ENCODE results near the gene RIPOR2. TPM values are rescaled to one million over a fixed set of nuclear protein-coding genes. Genes with fewer than 3 reads are reported as not detected.

Gene RIPOR2
- total RNA-seq, 1 donor = 0.72 TPM

DNA sequence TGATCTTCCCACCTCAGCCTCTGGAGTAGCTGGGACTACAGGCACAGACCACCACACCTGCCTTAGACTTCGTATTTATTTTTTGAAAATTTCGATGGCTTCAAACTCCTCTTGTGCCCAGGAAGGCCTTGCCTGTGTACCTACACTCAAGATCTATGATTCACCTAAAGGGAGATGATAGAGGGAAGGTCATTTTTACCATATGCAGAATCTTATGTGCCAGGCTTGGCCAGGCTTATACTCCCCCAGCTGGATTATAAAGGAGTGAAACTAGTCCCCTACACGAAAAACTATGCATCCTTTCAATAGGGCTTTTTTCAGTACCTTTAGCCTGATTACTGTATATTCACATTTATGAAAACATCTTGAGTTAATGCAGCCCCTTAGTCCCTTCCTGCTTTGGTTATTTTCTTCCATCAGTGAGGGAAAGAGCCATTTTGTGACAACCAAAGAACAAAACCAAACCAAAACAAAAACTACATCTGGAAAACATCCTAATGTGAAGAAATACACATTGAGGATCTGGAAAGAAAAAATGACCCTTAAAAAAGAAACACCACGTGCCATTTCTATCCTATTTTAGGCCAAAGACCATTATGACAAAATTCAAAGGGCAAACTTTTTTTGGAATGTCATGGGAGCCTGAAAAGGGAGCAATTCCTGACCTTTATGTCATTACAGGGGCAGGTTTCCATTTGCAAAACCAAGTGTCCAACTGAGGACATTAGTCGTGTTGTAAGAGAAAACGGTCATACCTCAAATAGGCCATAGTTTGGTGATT lies 34.7 kb downstream of the RIPOR2 start:
- no peak overlapping the region for H3K4me3 ChIP-seq (ENCODE audit: low read depth, low read length)
- DNase-seq (ENCODE audit: low read depth) = no peak
- TF ChIP-seq, protein P1, sequence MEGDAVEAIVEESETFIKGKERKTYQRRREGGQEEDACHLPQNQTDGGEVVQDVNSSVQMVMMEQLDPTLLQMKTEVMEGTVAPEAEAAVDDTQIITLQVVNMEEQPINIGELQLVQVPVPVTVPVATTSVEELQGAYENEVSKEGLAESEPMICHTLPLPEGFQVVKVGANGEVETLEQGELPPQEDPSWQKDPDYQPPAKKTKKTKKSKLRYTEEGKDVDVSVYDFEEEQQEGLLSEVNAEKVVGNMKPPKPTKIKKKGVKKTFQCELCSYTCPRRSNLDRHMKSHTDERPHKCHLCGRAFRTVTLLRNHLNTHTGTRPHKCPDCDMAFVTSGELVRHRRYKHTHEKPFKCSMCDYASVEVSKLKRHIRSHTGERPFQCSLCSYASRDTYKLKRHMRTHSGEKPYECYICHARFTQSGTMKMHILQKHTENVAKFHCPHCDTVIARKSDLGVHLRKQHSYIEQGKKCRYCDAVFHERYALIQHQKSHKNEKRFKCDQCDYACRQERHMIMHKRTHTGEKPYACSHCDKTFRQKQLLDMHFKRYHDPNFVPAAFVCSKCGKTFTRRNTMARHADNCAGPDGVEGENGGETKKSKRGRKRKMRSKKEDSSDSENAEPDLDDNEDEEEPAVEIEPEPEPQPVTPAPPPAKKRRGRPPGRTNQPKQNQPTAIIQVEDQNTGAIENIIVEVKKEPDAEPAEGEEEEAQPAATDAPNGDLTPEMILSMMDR (IDR thresholded peaks at IDR 0.05; ENCODE audit: insufficient read depth, low read length) = no peak

DNA sequence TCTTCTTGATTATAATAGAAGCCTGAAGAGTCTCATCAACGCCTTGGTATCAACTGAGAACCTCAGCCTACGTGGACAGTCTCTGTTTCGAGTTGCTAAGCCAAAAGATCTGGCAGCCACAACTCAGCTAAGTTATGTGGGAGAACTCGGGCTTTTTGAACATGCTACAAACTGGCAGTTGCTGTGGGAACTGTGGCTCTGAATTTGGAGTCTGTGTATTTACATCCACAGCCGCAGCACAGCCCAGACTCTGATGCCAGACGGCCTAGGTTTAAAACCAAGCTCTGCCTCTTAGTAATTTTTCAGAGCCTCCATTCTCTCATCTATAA lies 35.8 kb downstream of the RIPOR2 start:
- no peak for DNase-seq (ENCODE audit: low read depth)
- TF ChIP-seq, protein P1 (IDR thresholded peaks at IDR 0.05; ENCODE audit: insufficient read depth, low read length) = no peak

GRCh38 chr6:24899136-24899996 lies 36.4 kb downstream of the RIPOR2 start:
- TF ChIP-seq, protein P1 (IDR thresholded peaks at IDR 0.05; ENCODE audit: insufficient read depth, low read length) = no peak
- DNase-seq (ENCODE audit: low read depth) = no peak

More for the DNA sequence above, 35.8 kb downstream of the RIPOR2 start:
- H3K4me3 ChIP-seq (ENCODE audit: low read depth, low read length) = no peak overlapping the region

DNA sequence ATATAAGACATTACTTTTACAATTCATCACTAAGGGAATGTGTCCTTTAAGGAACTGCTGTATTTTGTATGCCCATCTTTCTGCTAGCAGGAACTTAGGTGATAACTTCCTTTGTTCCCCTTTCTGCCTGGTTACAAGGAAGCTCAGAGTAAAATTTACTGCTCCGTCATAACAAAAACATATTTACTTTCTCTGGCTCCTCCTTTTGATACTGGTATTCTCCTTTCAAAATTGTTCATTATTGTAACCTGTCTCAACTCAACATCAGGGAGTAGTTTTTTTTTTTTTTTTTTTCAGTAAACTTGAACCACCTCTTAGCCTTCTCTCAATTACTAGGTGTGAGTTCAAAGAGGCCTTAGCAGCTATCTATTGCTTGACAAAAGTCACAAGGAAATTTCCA lies 37.1 kb downstream of the RIPOR2 start:
- H3K4me3 ChIP-seq (ENCODE audit: low read depth, low read length) = no peak overlapping the region
- no peak for DNase-seq (ENCODE audit: low read depth)
- TF ChIP-seq, protein P1 (IDR thresholded peaks at IDR 0.05; ENCODE audit: insufficient read depth, low read length) = no peak

More at GRCh38 chr6:24899136-24899996, 36.4 kb downstream of the RIPOR2 start:
- H3K4me3 ChIP-seq (ENCODE audit: low read depth, low read length) = no peak overlapping the region

- H3K4me3 ChIP-seq (ENCODE audit: low read depth, low read length) = no peak overlapping the region
- DNase-seq (ENCODE audit: low read depth) = no peak
- TF ChIP-seq, protein P1 (IDR thresholded peaks at IDR 0.05; ENCODE audit: insufficient read depth, low read length) = no peak
These were observed 38.6 kb downstream of the RIPOR2 start for GRCh38 chr6:24897186-24897585.

- TF ChIP-seq, protein P1 (IDR thresholded peaks at IDR 0.05; ENCODE audit: insufficient read depth, low read length) = no peak
These were observed 42.4 kb downstream of the RIPOR2 start for GRCh38 chr6:24893342-24893850.

More at GRCh38 chr6:24893342-24893850, 42.4 kb downstream of the RIPOR2 start:
- no peak for DNase-seq (ENCODE audit: low read depth)
- no peak overlapping the region for H3K4me3 ChIP-seq (ENCODE audit: low read depth, low read length)
